ENCODE measurements around the gene PIGW.

The PIGW gene

GRCh38 chr17:36524428-36524876 is 10.3 kb upstream of the PIGW start:
- H4K91ac ChIP-seq (ENCODE audit: low read depth, low read length): no peak overlapping the region
- H3K4me1 ChIP-seq (ENCODE audit: control insufficient read depth in 1 of 2, insufficient read depth in 2 of 2, low read length in 2 of 2): no peaks in the 10 kb centered on the region
- no peaks in the 10 kb centered on the region for H3K79me1 ChIP-seq (ENCODE audit: low read length)
- no peak overlapping the region for H2AK5ac ChIP-seq (ENCODE audit: low read length)
- no peak overlapping the region for H2BK12ac ChIP-seq (ENCODE audit: low read length)
- H3K27ac ChIP-seq (ENCODE audit: low read depth, low read length): no peak overlapping the region
- H2BK5ac ChIP-seq (ENCODE audit: low read depth, low read length, poor library complexity): no peak overlapping the region
- no peak overlapping the region for H3K14ac ChIP-seq (ENCODE audit: low read length)
- no CpG with 5 or more reads among the region's 4 CpGs for WGBS (ENCODE audit: extremely low coverage, insufficient coverage, insufficient read length)
- H3K36me3 ChIP-seq (ENCODE audit: control insufficient read depth in 1 of 2, insufficient read depth in 2 of 2, low read length in 2 of 2): peaks cover 38 to 45% of the 10 kb centered on the region in 2 experiments
- H3K4ac ChIP-seq (ENCODE audit: low read depth, low read length): no peak overlapping the region
- no peak for DNase-seq
- H3K79me2 ChIP-seq (ENCODE audit: control insufficient read depth, insufficient read depth, low read length, poor library complexity): no peaks in the 10 kb centered on the region
- no peak overlapping the region for H3K18ac ChIP-seq (ENCODE audit: low read length)
- H3K4me3 ChIP-seq (ENCODE audit: low read depth, low read length): no peak overlapping the region
- H2AFZ ChIP-seq (ENCODE audit: insufficient read depth, low read length, poor library complexity): no peak overlapping the region
- H4K8ac ChIP-seq (ENCODE audit: low read depth, low read length): no peak overlapping the region
- H2BK120ac ChIP-seq (ENCODE audit: insufficient read depth, low read length, poor library complexity): no peak overlapping the region
- no peak overlapping the region for H3K23ac ChIP-seq (ENCODE audit: low read length)
- no peak overlapping the region for H3K9ac ChIP-seq (ENCODE audit: low read length)
- H4K12ac ChIP-seq (ENCODE audit: low read depth, low read length): no peak overlapping the region
- no peaks in the 10 kb centered on the region for H3K9me3 ChIP-seq (ENCODE audit: insufficient read depth, low read depth, low read length)
- H3K4me2 ChIP-seq (ENCODE audit: low read length): no peak overlapping the region
- no peaks in the 10 kb centered on the region for H3K27me3 ChIP-seq (ENCODE audit: insufficient read depth, low read length)

- Histone ChIP-seq H3K14ac (ENCODE audit: low read length) (no peak overlapping the region), H3K23ac (ENCODE audit: low read length) (no peak overlapping the region), H3K27ac (ENCODE audit: low read depth, low read length) (no peak overlapping the region), H3K9me3 (ENCODE audit: insufficient read depth, low read depth, low read length) (no peaks in the 10 kb centered on the region), H4K12ac (ENCODE audit: low read depth, low read length) (no peak overlapping the region), H3K4me1 (ENCODE audit: control insufficient read depth in 1 of 2, insufficient read depth in 2 of 2, low read length in 2 of 2) (no peaks in the 10 kb centered on the region), H2AK5ac (ENCODE audit: low read length) (no peak overlapping the region), H2AFZ (ENCODE audit: insufficient read depth, low read length, poor library complexity) (no peak overlapping the region), H3K9ac (ENCODE audit: low read length) (no peak overlapping the region), H3K27me3 (ENCODE audit: insufficient read depth, low read length) (no peaks in the 10 kb centered on the region), H4K8ac (ENCODE audit: low read depth, low read length) (no peak overlapping the region), H3K79me1 (ENCODE audit: low read length) (no peaks in the 10 kb centered on the region), H3K79me2 (ENCODE audit: control insufficient read depth, insufficient read depth, low read length, poor library complexity) (no peaks in the 10 kb centered on the region), H3K18ac (ENCODE audit: low read length) (peak overlapping the region; percentile 3), H3K4me3 (ENCODE audit: low read depth, low read length) (no peak overlapping the region), H4K91ac (ENCODE audit: low read depth, low read length) (no peak overlapping the region), H3K4ac (ENCODE audit: low read depth, low read length) (no peak overlapping the region), H3K36me3 (ENCODE audit: control insufficient read depth in 1 of 2, insufficient read depth in 2 of 2, low read length in 2 of 2) (peaks cover 40 to 48% of the 10 kb centered on the region in 2 experiments), H3K4me2 (ENCODE audit: low read length) (no peak overlapping the region), H2BK12ac (ENCODE audit: low read length) (no peak overlapping the region), H2BK5ac (ENCODE audit: low read depth, low read length, poor library complexity) (no peak overlapping the region), H2BK120ac (ENCODE audit: insufficient read depth, low read length, poor library complexity) (no peak overlapping the region)
- DNase-seq: no peak
- no CpG with 5 or more reads among the region's 2 CpGs for WGBS (ENCODE audit: extremely low coverage, insufficient coverage, insufficient read length)
Observed at GRCh38 chr17:36525113-36525512, 9.7 kb upstream of the PIGW start.

- WGBS (ENCODE audit: extremely low coverage, insufficient coverage, insufficient read length): no CpG with 5 or more reads among the region's 6 CpGs
- no peak overlapping the region for H2BK12ac ChIP-seq (ENCODE audit: low read length)
- H3K23ac ChIP-seq (ENCODE audit: low read length): no peak overlapping the region
- no peaks in the 10 kb centered on the region for H3K4me1 ChIP-seq (ENCODE audit: control insufficient read depth in 1 of 2, insufficient read depth in 2 of 2, low read length in 2 of 2)
- H3K9ac ChIP-seq (ENCODE audit: low read length): no peak overlapping the region
- H2AFZ ChIP-seq (ENCODE audit: insufficient read depth, low read length, poor library complexity): no peak overlapping the region
- H3K79me2 ChIP-seq (ENCODE audit: control insufficient read depth, insufficient read depth, low read length, poor library complexity): no peaks in the 10 kb centered on the region
- no peak overlapping the region for H2BK5ac ChIP-seq (ENCODE audit: low read depth, low read length, poor library complexity)
- peaks cover 40 to 48% of the 10 kb centered on the region in 2 experiments for H3K36me3 ChIP-seq (ENCODE audit: control insufficient read depth in 1 of 2, insufficient read depth in 2 of 2, low read length in 2 of 2)
- no peak overlapping the region for H3K4ac ChIP-seq (ENCODE audit: low read depth, low read length)
- no peaks in the 10 kb centered on the region for H3K9me3 ChIP-seq (ENCODE audit: insufficient read depth, low read depth, low read length)
- no peak overlapping the region for H3K27ac ChIP-seq (ENCODE audit: low read depth, low read length)
- no peak overlapping the region for H4K8ac ChIP-seq (ENCODE audit: low read depth, low read length)
- no peak overlapping the region for H4K91ac ChIP-seq (ENCODE audit: low read depth, low read length)
- no peak overlapping the region for H3K4me2 ChIP-seq (ENCODE audit: low read length)
- H2AK5ac ChIP-seq (ENCODE audit: low read length): no peak overlapping the region
- H3K79me1 ChIP-seq (ENCODE audit: low read length): no peaks in the 10 kb centered on the region
- no peaks in the 10 kb centered on the region for H3K27me3 ChIP-seq (ENCODE audit: insufficient read depth, low read length)
- H4K12ac ChIP-seq (ENCODE audit: low read depth, low read length): no peak overlapping the region
- no peak overlapping the region for H3K14ac ChIP-seq (ENCODE audit: low read length)
- H3K4me3 ChIP-seq (ENCODE audit: low read depth, low read length): no peak overlapping the region
- DNase-seq: no peak
- H2BK120ac ChIP-seq (ENCODE audit: insufficient read depth, low read length, poor library complexity): no peak overlapping the region
- no peak overlapping the region for H3K18ac ChIP-seq (ENCODE audit: low read length)
Observed at GRCh38 chr17:36525888-36526287, 8.9 kb upstream of the PIGW start.

GRCh38 chr17:36527621-36528250 is 7.1 kb upstream of the PIGW start:
- H2AFZ ChIP-seq (ENCODE audit: insufficient read depth, low read length, poor library complexity): no peak overlapping the region
- H2BK12ac ChIP-seq (ENCODE audit: low read length): no peak overlapping the region
- H3K79me2 ChIP-seq (ENCODE audit: control insufficient read depth, insufficient read depth, low read length, poor library complexity): no peaks in the 10 kb centered on the region
- H3K4ac ChIP-seq (ENCODE audit: low read depth, low read length): no peak overlapping the region
- no peak overlapping the region for H3K9ac ChIP-seq (ENCODE audit: low read length)
- H3K14ac ChIP-seq (ENCODE audit: low read length): no peak overlapping the region
- no peak for DNase-seq
- no peak overlapping the region for H2BK5ac ChIP-seq (ENCODE audit: low read depth, low read length, poor library complexity)
- H3K27ac ChIP-seq (ENCODE audit: low read depth, low read length): no peak overlapping the region
- no peaks in the 10 kb centered on the region for H3K27me3 ChIP-seq (ENCODE audit: insufficient read depth, low read length)
- H4K91ac ChIP-seq (ENCODE audit: low read depth, low read length): no peak overlapping the region
- H3K4me2 ChIP-seq (ENCODE audit: low read length): peak overlapping the region; percentile 8
- H4K12ac ChIP-seq (ENCODE audit: low read depth, low read length): no peak overlapping the region
- no peak overlapping the region for H2BK120ac ChIP-seq (ENCODE audit: insufficient read depth, low read length, poor library complexity)
- WGBS (ENCODE audit: extremely low coverage, insufficient coverage, insufficient read length): no CpG with 5 or more reads among the region's 7 CpGs
- H3K79me1 ChIP-seq (ENCODE audit: low read length): no peaks in the 10 kb centered on the region
- no peak overlapping the region for H3K4me3 ChIP-seq (ENCODE audit: low read depth, low read length)
- no peaks in the 10 kb centered on the region for H3K9me3 ChIP-seq (ENCODE audit: insufficient read depth, low read depth, low read length)
- no peak overlapping the region for H4K8ac ChIP-seq (ENCODE audit: low read depth, low read length)
- peaks cover 45 to 60% of the 10 kb centered on the region in 2 experiments for H3K36me3 ChIP-seq (ENCODE audit: control insufficient read depth in 1 of 2, insufficient read depth in 2 of 2, low read length in 2 of 2)
- no peak overlapping the region for H3K23ac ChIP-seq (ENCODE audit: low read length)
- no peak overlapping the region for H3K18ac ChIP-seq (ENCODE audit: low read length)
- H2AK5ac ChIP-seq (ENCODE audit: low read length): no peak overlapping the region
- no peaks in the 10 kb centered on the region for H3K4me1 ChIP-seq (ENCODE audit: control insufficient read depth in 1 of 2, insufficient read depth in 2 of 2, low read length in 2 of 2)
